HepG2 (cell line): ENCODE data around the gene MICA.

ENCODE experiments used
- FLYWCH1 ChIP-seq: sonication (generic); formaldehyde crosslinking; IDR thresholded peaks from 2 replicates; pipeline ENCODE4 v1.8.1; 2023; ENCODE audit warnings: mild to moderate bottlenecking, missing genetic modification reagents
- POLR2A ChIP-seq, 2 experiments: IDR thresholded peaks; 2 replicates each; pipeline ENCODE4 v1.6.1; 2011; ENCODE audit warnings: low read depth in 2 of 2, low read length in 2 of 2, mild to moderate bottlenecking in 1 of 2, moderate library complexity in 1 of 2; ENCODE audit not compliant: insufficient read depth in 1 of 2
- SP1 ChIP-seq, 2 experiments: fragments of 450-650 bp in 1 of 2; sonication (generic) in 1 of 2; formaldehyde crosslinking in 1 of 2; IDR thresholded peaks; 2 replicates each; pipeline versions ENCODE4 v1.4.0 to v1.6.1; 2016 to 2020; ENCODE audit warnings: missing genetic modification reagents in 1 of 2
- SRF ChIP-seq: IDR thresholded peaks from 2 replicates; pipeline ENCODE4 v1.6.1; 2011; ENCODE audit warnings: mild to moderate bottlenecking, low read depth, low read length, moderate library complexity
- YEATS2 ChIP-seq: sonication (generic); formaldehyde crosslinking; IDR thresholded peaks from 2 replicates; pipeline ENCODE4 v1.4.0; 2020; ENCODE audit warnings: missing genetic modification reagents, borderline replicate concordance

GRCh38 chr6:31426395-31427354, 23.3 kb downstream of the MICA start:
- TF ChIP-seq POLR2A (IDR thresholded peaks at IDR 0.05; ENCODE audit: insufficient read depth in 1 of 2, low read depth in 2 of 2, low read length in 2 of 2) (no peak), FLYWCH1 (no peak), SRF (no peak), SP1 (IDR thresholded peaks at IDR 0.05) (no peak), SP1 (CRISPR knock-in tag; IDR thresholded peaks at IDR 0.05) (no peak), YEATS2 (CRISPR knock-in tag) (no peak)
